Mesenteric fat pad (tissue), 1 donor: ENCODE data around the gene PITPNM1. TPM values are rescaled to one million over a fixed set of nuclear protein-coding genes. Genes with fewer than 3 reads are reported as not detected.

Experiments
- DNase-seq: peaks from one replicate; pipeline ENCODE4 v3.0.0-alpha.2; 2020; ENCODE audit warnings: low spot score
- microRNA-seq: library from miRNA; unstranded; fragments of <30 nt; microRNA quantifications from one replicate; pipeline ENCODE4 v1.2.0, GENCODE V29; 2020; ENCODE audit warnings: borderline number of aligned reads
- total RNA-seq: library from RNA; stranded (reverse); fragmentation: NEBNext Ultra II Directional; extraction: Animal tissue kit (Norgen Biotek cat#: 25700); gene quantifications from one replicate; pipeline ENCODE4 v1.2.1, GENCODE V29; 2021
- donor health status: DM: yes; HTN: yes; CAD: no.

PITPNM1 gene
- total RNA-seq, 1 donor from 2014 or later, result 29.5 TPM

DNA sequence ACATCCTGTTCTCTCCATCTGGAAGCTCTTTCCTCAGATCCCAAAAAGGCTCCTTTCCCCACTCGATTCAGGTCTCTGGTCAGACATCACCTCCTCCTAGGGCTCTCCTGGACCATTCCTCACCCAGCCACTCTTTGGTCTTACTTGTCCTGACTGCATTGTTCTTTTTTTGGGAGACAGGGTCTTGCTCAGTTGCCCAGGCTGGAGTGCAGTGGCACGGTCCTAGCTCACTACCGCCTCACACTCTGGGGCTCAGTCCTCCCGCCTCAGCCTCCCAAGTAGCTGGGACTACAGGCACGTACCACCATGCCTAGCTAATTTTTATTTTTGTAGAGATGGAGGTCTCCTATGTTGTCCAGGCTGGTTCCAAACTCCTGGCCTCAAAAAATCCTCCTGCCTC, 59.6 kb downstream of the PITPNM1 start:
- no peak for DNase-seq

DNA sequence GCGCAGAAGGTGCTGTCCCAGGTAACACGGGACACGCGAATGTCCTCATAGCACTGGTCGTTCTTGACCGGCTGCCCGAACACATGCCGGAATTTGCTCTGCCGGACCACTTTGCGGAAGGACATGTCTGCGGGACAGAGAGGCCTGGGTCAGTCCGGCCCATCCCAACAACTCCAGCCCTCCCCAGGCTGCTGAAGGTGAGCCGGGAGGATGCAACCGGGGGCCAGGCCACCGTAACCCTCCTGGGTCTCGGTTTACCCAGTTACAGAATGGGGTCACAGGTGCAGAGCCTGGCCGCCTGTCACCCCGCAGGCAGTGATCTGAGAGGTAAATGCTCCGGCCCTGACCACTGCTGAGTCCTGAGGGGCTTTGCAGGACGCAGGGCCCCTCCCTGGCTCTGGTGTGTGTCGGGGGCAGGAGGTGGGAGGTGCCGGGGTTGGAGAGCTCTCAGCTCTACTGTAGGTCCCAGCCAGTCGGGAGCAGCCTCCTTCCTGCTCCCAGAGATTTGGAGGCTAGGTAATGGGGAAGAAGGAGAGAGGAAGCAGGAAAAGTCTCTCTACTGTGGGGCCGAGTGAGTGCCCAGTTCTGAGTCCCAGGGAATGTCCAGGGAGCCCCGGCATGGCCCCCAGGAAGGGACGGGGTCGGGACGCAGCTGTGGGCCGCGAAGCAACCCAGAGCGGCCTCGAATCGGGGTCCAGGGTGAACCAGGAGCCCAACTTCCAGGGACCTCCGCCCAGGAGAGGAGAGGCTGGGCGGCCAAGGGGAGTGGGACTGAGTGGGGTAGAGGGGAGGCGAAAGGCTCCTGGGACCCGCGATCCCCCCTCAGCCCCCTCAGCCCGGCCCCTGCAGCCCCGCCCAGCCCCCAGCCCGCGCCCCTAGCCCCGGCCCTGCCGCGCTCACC, 62.4 kb downstream of the PITPNM1 start:
- no peak for DNase-seq

Small RNAs within 50 kb of the gene (microRNA-seq; reads per million reads assigned to microRNA genes)
- not detected for gene MIR6752

Other genes with a start within 250 kb of the PITPNM1 start
- 60.2 TPM for gene GRK2, start 238.9 kb downstream of the PITPNM1 start, total RNA-seq
- 42.5 TPM for gene ANKRD13D, start 216.1 kb downstream of the PITPNM1 start, total RNA-seq
- gene SSH3, start 201.8 kb downstream of the PITPNM1 start, total RNA-seq, result 19.9 TPM
- 72.9 TPM for gene POLD4, start 151.8 kb downstream of the PITPNM1 start, total RNA-seq
- 7.7 TPM for gene CLCF1, start 131.8 kb downstream of the PITPNM1 start, total RNA-seq
- gene RAD9A, start 113.4 kb downstream of the PITPNM1 start, total RNA-seq, result 10.4 TPM
- 92.4 TPM for gene PPP1CA, start 103.5 kb downstream of the PITPNM1 start, total RNA-seq
- gene TBC1D10C, start 101.3 kb downstream of the PITPNM1 start, total RNA-seq, result 5.3 TPM
- 0.29 TPM for gene CARNS1, start 89.7 kb downstream of the PITPNM1 start, total RNA-seq
- gene RPS6KB2, start 76.9 kb downstream of the PITPNM1 start, total RNA-seq, result 32.4 TPM
- 3.3 TPM for gene PTPRCAP, start 67.7 kb downstream of the PITPNM1 start, total RNA-seq
- gene CORO1B, start 61.9 kb downstream of the PITPNM1 start, total RNA-seq, result 83.1 TPM
- not detected for gene GPR152, start 52.6 kb downstream of the PITPNM1 start, total RNA-seq
- 3.8 TPM for gene CABP4, start 50.0 kb downstream of the PITPNM1 start, total RNA-seq
- gene TMEM134, start 36.1 kb downstream of the PITPNM1 start, total RNA-seq, result 43.2 TPM
- 39.5 TPM for gene AIP, start 22.3 kb downstream of the PITPNM1 start, total RNA-seq
- 59.6 TPM for gene CDK2AP2, start 2.8 kb upstream of the PITPNM1 start, total RNA-seq
- not detected for gene CABP2, start 18.1 kb upstream of the PITPNM1 start, total RNA-seq
- gene GSTP1, start 78.4 kb upstream of the PITPNM1 start, total RNA-seq, result 355 TPM
- gene NDUFV1, start 101.6 kb upstream of the PITPNM1 start, total RNA-seq, result 147 TPM
- gene NUDT8, start 124.6 kb upstream of the PITPNM1 start, total RNA-seq, result 12.9 TPM
- not detected for gene TBX10, start 134.4 kb upstream of the PITPNM1 start, total RNA-seq
- not detected for gene ACY3, start 145.4 kb upstream of the PITPNM1 start, total RNA-seq
- not detected for gene ALDH3B2, start 169.3 kb upstream of the PITPNM1 start, total RNA-seq